Body of pancreas (tissue), 4 donors: ENCODE results near the gene CUTA.

ENCODE experiments used
- CTCF ChIP-seq, 7 experiments: fragments of 450-650 bp in 4 of 7; fragments of 200-600 bp in 3 of 7; sonication (generic) in 3 of 7; IDR thresholded peaks; one replicate each; pipeline ENCODE4 v1.5.1; 2016 to 2019; ENCODE audit warnings: antibody characterized with exemption in 7 of 7
- POLR2A ChIP-seq, 3 donors: fragments of 450-650 bp; IDR thresholded peaks; one replicate each; pipeline ENCODE4 v1.6.1; 2016; ENCODE audit warnings: antibody characterized with exemption in 3 of 3, mild to moderate bottlenecking in 2 of 3

- TF ChIP-seq CTCF (IDR thresholded peaks at IDR 0.05) (no peak), POLR2A (IDR thresholded peaks at IDR 0.05) (no peak)
Measured at GRCh38 chr6:33445119-33445603, 27.3 kb upstream of the CUTA start.
